Retinal pigment epithelial cell (primary cell): Measurements from ENCODE around the gene SEPTIN8.

Experiments
- DNase-seq: peaks from one replicate; pipeline ENCODE4 v3.0.0-alpha.2; 2010; ENCODE audit warnings: low read depth
- H3K4me3 ChIP-seq: 2 replicates; pipeline ENCODE4 v1.5.1; 2011; ENCODE audit warnings: mild to moderate bottlenecking, low read length, control low read depth, moderate library complexity
- TF ChIP-seq, protein P1 (sequence below): conservative IDR thresholded peaks from 2 replicates; pipeline ENCODE4 v1.5.1; 2011; ENCODE audit warnings: low read depth, low read length, control low read depth, inconsistent platforms

SEPTIN8 gene

DNA sequence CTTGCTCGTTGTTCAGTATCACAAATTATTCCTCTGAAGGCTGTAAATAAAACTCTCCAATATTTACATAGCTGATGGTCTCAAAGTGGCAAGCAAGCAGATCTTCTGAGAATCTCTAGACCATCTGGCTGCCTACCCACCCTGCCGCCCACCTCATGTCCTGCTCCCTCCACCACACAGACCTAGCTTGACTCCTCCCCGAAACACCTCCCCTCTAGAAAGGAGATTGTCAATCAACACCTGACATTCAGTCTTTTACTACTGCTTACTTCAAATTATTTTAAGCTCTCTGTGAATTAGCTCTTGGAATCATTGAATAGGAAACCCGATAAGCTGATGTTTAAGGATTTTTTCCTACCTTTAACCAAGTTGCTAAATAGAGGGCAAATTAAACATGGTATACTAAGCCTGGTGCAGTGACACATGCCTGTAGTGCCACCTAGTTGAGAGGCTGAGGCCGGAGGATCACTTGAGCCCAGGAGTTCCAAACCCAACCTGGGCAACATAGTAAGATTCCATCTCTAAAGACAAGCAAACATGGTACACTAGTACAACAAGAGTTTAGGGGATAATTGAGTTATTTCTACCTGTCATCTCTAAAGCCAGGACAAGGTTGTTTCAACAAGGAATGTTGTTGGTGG, 25.1 kb upstream of the SEPTIN8 start:
- no peak for DNase-seq
- H3K4me3 ChIP-seq: no peak overlapping the region
- TF ChIP-seq, protein P1, sequence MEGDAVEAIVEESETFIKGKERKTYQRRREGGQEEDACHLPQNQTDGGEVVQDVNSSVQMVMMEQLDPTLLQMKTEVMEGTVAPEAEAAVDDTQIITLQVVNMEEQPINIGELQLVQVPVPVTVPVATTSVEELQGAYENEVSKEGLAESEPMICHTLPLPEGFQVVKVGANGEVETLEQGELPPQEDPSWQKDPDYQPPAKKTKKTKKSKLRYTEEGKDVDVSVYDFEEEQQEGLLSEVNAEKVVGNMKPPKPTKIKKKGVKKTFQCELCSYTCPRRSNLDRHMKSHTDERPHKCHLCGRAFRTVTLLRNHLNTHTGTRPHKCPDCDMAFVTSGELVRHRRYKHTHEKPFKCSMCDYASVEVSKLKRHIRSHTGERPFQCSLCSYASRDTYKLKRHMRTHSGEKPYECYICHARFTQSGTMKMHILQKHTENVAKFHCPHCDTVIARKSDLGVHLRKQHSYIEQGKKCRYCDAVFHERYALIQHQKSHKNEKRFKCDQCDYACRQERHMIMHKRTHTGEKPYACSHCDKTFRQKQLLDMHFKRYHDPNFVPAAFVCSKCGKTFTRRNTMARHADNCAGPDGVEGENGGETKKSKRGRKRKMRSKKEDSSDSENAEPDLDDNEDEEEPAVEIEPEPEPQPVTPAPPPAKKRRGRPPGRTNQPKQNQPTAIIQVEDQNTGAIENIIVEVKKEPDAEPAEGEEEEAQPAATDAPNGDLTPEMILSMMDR: peak; percentile 2

DNA sequence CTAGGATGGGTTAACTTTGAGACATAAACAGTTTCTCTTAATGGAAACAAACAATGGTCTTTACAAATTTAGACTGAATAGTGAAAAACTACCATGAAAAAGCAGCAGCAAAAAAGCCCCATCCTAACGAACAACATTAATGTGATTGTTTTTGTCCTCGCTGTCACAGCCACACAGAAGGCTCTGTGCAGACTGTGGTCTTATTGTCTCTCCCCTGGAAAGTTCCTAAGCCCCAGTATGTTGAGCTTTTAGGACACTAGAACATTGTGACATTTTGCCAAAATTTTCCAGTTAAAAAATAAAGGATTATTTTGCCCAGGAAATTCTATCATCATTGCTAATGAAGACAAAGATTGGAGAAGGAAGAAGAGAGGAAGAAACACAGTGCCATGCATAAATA, 23.5 kb upstream of the SEPTIN8 start:
- TF ChIP-seq, protein P1: no peak
- DNase-seq: no peak
- no peak overlapping the region for H3K4me3 ChIP-seq

DNA sequence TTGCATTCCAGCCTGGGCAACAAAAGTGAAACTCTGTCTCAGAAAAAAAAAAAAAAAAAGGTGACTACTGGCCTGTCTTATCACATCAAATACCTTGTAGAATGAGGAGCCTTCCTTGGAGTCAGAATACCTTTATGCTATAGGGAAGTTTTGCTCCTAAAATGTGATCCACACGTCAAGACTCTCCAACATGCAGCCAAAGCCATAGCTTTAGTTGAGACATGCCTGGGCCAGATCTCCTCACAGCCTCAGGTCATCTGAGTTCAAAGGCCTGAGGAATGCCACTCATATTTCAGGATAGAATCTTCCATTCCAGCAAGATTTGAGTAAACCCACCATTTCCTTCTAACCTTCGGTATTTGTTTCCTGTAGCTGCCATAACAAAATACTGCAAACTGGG, 22.4 kb upstream of the SEPTIN8 start:
- H3K4me3 ChIP-seq: no peak overlapping the region
- no peak for DNase-seq
- TF ChIP-seq, protein P1: no peak

DNA sequence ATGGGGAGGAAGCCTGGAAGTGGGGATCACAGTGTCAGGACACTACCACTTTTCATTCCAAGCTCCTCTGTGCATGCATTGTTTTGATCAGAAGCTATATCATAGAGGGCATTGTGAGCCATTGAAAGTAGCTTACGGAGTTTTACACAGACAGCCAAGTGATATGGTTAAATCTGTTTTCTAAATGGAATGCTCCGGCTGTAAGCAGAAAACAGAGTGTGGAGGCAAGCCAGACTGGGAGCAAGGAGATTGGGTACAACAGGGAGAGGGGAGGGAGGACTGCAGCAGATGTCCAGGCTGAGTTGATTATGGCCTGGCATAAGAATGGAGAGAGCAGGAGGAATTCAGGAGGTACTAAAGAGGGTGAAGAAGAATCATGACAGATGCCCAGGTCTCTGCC, 20.6 kb upstream of the SEPTIN8 start:
- no peak for DNase-seq
- TF ChIP-seq, protein P1: no peak
- no peak overlapping the region for H3K4me3 ChIP-seq

DNA sequence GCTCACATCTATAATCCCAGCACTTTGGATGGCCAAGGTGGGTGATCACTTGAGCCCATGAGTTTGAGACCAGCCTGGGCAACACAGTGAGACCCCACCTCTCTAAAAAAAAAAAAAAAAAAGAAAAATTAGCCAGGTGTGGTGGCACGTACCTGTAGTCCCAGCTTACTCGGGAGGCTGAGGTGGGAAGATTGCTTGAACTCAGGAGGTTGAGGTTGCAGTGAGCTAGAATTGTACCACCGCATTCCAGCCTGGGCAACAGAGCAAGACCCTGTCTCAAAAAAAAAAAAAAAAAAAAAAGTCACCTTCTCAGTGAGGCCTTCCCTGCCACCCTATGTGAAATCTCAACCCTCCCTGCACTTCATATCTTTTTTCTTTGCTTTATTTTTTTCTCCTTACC, 14.0 kb upstream of the SEPTIN8 start:
- TF ChIP-seq, protein P1: no peak
- H3K4me3 ChIP-seq: no peak overlapping the region
- DNase-seq: no peak

DNA sequence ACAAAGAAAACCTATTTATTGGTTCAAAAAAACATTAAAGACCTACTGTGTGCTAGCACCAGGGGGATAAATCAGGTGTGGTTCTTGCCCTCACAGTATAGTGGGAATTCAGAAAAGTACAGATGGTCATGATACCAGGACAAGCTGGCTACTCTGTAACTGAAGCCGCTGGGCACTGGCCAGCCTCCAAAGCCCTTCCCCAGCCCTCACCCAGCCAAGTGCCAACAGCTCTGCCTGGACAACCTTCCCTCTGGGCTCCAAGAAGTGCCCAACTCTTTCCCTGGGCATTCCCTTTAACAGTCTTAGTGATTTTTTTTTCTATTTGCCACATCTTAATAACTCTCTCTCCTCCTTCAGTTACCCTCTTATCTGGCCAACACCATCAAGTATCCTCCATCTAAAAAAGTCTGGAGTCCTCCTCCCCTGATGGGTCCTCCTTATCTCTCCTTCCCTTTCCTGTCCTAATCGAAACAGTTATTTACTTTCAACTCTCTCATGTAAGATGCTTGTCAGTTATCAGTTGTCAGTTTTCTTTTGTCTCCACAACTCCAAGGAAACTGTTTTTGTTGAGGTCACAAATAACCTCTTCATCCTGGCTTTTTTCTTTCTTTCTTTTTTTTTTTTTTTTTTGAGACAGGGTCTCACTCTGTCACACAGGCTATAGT, 13.3 kb upstream of the SEPTIN8 start:
- TF ChIP-seq, protein P1: no peak
- H3K4me3 ChIP-seq: no peak overlapping the region
- DNase-seq: no peak
